ENCODE measurements around the gene SDK2. TPM values are rescaled to one million over a fixed set of nuclear protein-coding genes. Genes with fewer than 3 reads are reported as not detected.

Gene SDK2
- total RNA-seq, 1 experiment from 2014 or later = 0.67 TPM

- DNase-seq (ENCODE audit: low spot score) = peak; percentile 61
- ChIA-PET CTCF (no interaction called here), POLR2A (ENCODE audit: low non-redundant PET) (no interaction called here)
- Histone ChIP-seq H3K4me1 (ENCODE audit: insufficient read depth, low read length, poor library complexity, severe bottlenecking) (peaks cover 32% of the 10 kb centered on the region), H3K36me3 (ENCODE audit: insufficient read depth, low read length, poor library complexity, severe bottlenecking) (no peaks in the 10 kb centered on the region), H3K9me3 (ENCODE audit: low read depth, low read length, poor library complexity, severe bottlenecking) (no peaks in the 10 kb centered on the region), H3K4me3 (ENCODE audit: low read depth, low read length, poor library complexity, severe bottlenecking) (peak overlapping the region; percentile 46), H3K27ac (ENCODE audit: low read depth, low read length, poor library complexity, severe bottlenecking) (no peak overlapping the region), H3K27me3 (replicated peaks; ENCODE audit: insufficient read depth, low read depth, low read length, poor library complexity) (peaks cover 81% of the 10 kb centered on the region)
- TF ChIP-seq, protein P1, sequence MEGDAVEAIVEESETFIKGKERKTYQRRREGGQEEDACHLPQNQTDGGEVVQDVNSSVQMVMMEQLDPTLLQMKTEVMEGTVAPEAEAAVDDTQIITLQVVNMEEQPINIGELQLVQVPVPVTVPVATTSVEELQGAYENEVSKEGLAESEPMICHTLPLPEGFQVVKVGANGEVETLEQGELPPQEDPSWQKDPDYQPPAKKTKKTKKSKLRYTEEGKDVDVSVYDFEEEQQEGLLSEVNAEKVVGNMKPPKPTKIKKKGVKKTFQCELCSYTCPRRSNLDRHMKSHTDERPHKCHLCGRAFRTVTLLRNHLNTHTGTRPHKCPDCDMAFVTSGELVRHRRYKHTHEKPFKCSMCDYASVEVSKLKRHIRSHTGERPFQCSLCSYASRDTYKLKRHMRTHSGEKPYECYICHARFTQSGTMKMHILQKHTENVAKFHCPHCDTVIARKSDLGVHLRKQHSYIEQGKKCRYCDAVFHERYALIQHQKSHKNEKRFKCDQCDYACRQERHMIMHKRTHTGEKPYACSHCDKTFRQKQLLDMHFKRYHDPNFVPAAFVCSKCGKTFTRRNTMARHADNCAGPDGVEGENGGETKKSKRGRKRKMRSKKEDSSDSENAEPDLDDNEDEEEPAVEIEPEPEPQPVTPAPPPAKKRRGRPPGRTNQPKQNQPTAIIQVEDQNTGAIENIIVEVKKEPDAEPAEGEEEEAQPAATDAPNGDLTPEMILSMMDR (conservative IDR thresholded peaks at IDR 0.05; ENCODE audit: low read depth, low read length) = 0 out of 2 replicates have a peak, but pooled peaks have one; percentile 25
- peak; percentile 40 for TF ChIP-seq EZH2 (IDR thresholded peaks at IDR 0.05; ENCODE audit: borderline replicate concordance, low read depth, low read length, poor library complexity, severe bottlenecking)
- BruUV-seq (replicated peaks) = no TSS peak
- intact Hi-C loops (cut with micrococcal nuclease; ENCODE audit: unreplicated experiment) = no loop called here
Measured at GRCh38 chr17:73645050-73645871, 1.0 kb upstream of the SDK2 start.

DNA sequence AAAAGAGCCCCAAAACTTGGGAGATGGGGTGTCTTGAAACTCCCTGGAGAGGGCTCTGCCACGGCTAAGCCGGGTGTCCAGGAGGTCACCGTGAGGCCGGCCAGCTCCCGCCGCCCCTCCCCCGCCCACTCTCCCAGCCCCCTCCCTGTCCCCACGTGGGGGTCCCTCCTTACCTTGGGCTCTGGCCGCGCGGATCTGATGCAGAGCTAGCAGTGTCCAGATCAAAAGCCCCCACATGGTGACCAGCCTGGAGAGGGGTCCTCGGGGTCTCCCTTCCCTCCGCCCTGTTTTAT lies 447 bp downstream of the SDK2 start:
- H3K4me3 ChIP-seq (ENCODE audit: low read depth, low read length, poor library complexity, severe bottlenecking) = peak overlapping the region; percentile 46
- H3K36me3 ChIP-seq (ENCODE audit: insufficient read depth, low read length, poor library complexity, severe bottlenecking) = no peaks in the 10 kb centered on the region
- peaks cover 71% of the 10 kb centered on the region for H3K27me3 ChIP-seq (replicated peaks; ENCODE audit: insufficient read depth, low read depth, low read length, poor library complexity)
- TF ChIP-seq, protein P1 (conservative IDR thresholded peaks at IDR 0.05; ENCODE audit: low read depth, low read length) = no peak
- TF ChIP-seq EZH2 (IDR thresholded peaks at IDR 0.05; ENCODE audit: borderline replicate concordance, low read depth, low read length, poor library complexity, severe bottlenecking) = no peak
- ChIA-PET POLR2A (ENCODE audit: low non-redundant PET) (no interaction called here), CTCF (interaction anchor here (0.6 kb wide), 1 partner anchor 1102 kb away, joined by 5 read pairs; no protein-coding TSS in a partner anchor)
- intact Hi-C loops (cut with micrococcal nuclease; ENCODE audit: unreplicated experiment) = loop anchor here (5.0 kb wide), 1 partner anchor 216 kb away; no protein-coding TSS in a partner anchor
- H3K27ac ChIP-seq (ENCODE audit: low read depth, low read length, poor library complexity, severe bottlenecking) = no peak overlapping the region
- H3K4me1 ChIP-seq (ENCODE audit: insufficient read depth, low read length, poor library complexity, severe bottlenecking) = peaks cover 32% of the 10 kb centered on the region
- no TSS peak for BruUV-seq (replicated peaks)
- no peak for DNase-seq (ENCODE audit: low spot score)
- H3K9me3 ChIP-seq (ENCODE audit: low read depth, low read length, poor library complexity, severe bottlenecking) = no peaks in the 10 kb centered on the region

GRCh38 chr17:73643001-73643851 lies 1.0 kb downstream of the SDK2 start:
- peaks cover 32% of the 10 kb centered on the region for H3K4me1 ChIP-seq (ENCODE audit: insufficient read depth, low read length, poor library complexity, severe bottlenecking)
- H3K9me3 ChIP-seq (ENCODE audit: low read depth, low read length, poor library complexity, severe bottlenecking) = no peaks in the 10 kb centered on the region
- peak; percentile 86 for TF ChIP-seq EZH2 (IDR thresholded peaks at IDR 0.05; ENCODE audit: borderline replicate concordance, low read depth, low read length, poor library complexity, severe bottlenecking)
- TF ChIP-seq, protein P1 (conservative IDR thresholded peaks at IDR 0.05; ENCODE audit: low read depth, low read length) = no peak
- H3K27me3 ChIP-seq (replicated peaks; ENCODE audit: insufficient read depth, low read depth, low read length, poor library complexity) = peaks cover 66% of the 10 kb centered on the region
- intact Hi-C loops (cut with micrococcal nuclease; ENCODE audit: unreplicated experiment) = loop anchor here (5.0 kb wide), 1 partner anchor 216 kb away; no protein-coding TSS in a partner anchor
- POLR2A ChIA-PET (ENCODE audit: low non-redundant PET) = no interaction called here
- BruUV-seq (replicated peaks) = no TSS peak
- CTCF ChIA-PET = interaction anchor here (0.6 kb wide), 1 partner anchor 976 kb away, joined by 3 read pairs; no protein-coding TSS in a partner anchor
- H3K36me3 ChIP-seq (ENCODE audit: insufficient read depth, low read length, poor library complexity, severe bottlenecking) = no peaks in the 10 kb centered on the region
- H3K27ac ChIP-seq (ENCODE audit: low read depth, low read length, poor library complexity, severe bottlenecking) = no peak overlapping the region
- peak; percentile 21 for DNase-seq (ENCODE audit: low spot score)
- peak overlapping the region; percentile 46 for H3K4me3 ChIP-seq (ENCODE audit: low read depth, low read length, poor library complexity, severe bottlenecking)
